H1 (cell line): Measurements from ENCODE around the gene RFPL3. TPM values are rescaled to one million over a fixed set of nuclear protein-coding genes. Genes with fewer than 3 reads are reported as not detected.
A peak's percentile ranks its signal among the peaks of the same experiment; 100 is the strongest.

ENCODE experiments used
- CTCF ChIA-PET: fragments of 300-600 bp; sonication (Branson Sonifier 250); formaldehyde crosslinking; loops from one replicate; lab custom pipeline; 2021; ENCODE audit not compliant: partially characterized antibody; lab: Charles Lee
- POLR2A ChIA-PET: fragments of 300-600 bp; sonication (Branson Sonifier 250); formaldehyde crosslinking; loops from one replicate; lab custom pipeline; 2021; ENCODE audit warnings: inconsistent platforms; ENCODE audit not compliant: partially characterized antibody; lab: Charles Lee
- DNase-seq, 2 experiments: peaks; one replicate each; pipeline versions ENCODE4 v3.0.0 to v3.0.0-alpha.2; 2010 to 2022; ENCODE audit warnings: low spot score in 2 of 2, low read depth in 1 of 2, mixed read lengths in 1 of 2
- FAIRE-seq: peaks from 2 replicates; lab custom pipeline; 2011; peaks lifted over from hg19 to GRCh38; lab: Jason Lieb, UNC
- H2AFZ ChIP-seq: 2 replicates; pipeline ENCODE4 v1.8.1; 2012; ENCODE audit warnings: low read length, inconsistent platforms
- H2AK5ac ChIP-seq: 2 replicates; pipeline ENCODE4 v1.6.1; 2013; ENCODE audit warnings: low read depth, low read length
- H2BK120ac ChIP-seq: replicated peaks from 2 replicates; pipeline ENCODE3; 2013; ENCODE audit warnings: low read depth, low read length, inconsistent platforms
- H2BK12ac ChIP-seq: 2 replicates; pipeline ENCODE4 v1.6.1; 2013; ENCODE audit warnings: low read depth, low read length
- H2BK15ac ChIP-seq: 2 replicates; pipeline ENCODE4 v1.6.1; 2013; ENCODE audit warnings: low read length
- H2BK20ac ChIP-seq: 2 replicates; pipeline ENCODE4 v1.6.1; 2013; ENCODE audit warnings: low read length
- H2BK5ac ChIP-seq: 2 replicates; pipeline ENCODE4 v1.6.1; 2013; ENCODE audit warnings: low read depth, low read length
- H3K14ac ChIP-seq: 2 replicates; pipeline ENCODE4 v1.6.1; 2013; ENCODE audit warnings: inconsistent platforms; ENCODE audit not compliant: insufficient read length
- H3K18ac ChIP-seq: 2 replicates; pipeline ENCODE4 v1.6.1; 2013; ENCODE audit warnings: low read length; ENCODE audit errors: extremely low read depth
- H3K23ac ChIP-seq: 2 replicates; pipeline ENCODE4 v1.6.1; 2013; ENCODE audit warnings: inconsistent platforms; ENCODE audit not compliant: insufficient read length
- H3K23me2 ChIP-seq: 2 replicates; pipeline ENCODE4 v1.6.1; 2013; ENCODE audit warnings: low read depth, low read length
- H3K27ac ChIP-seq: 2 replicates; pipeline ENCODE4 v1.6.1; 2011; ENCODE audit warnings: low read depth, low read length, inconsistent platforms
- H3K27me3 ChIP-seq, 4 experiments: replicated peaks in 1 of 4; 1 replicate in 1 of 4; 2 replicates in 3 of 4; pipeline versions ENCODE4 v1.6.1 to v1.8.1; 2011 to 2013; ENCODE audit warnings: low read length in 3 of 4, mild to moderate bottlenecking in 3 of 4, inconsistent platforms in 2 of 4, mixed read lengths in 2 of 4, moderate library complexity in 1 of 4; ENCODE audit not compliant: control insufficient read depth in 3 of 4, insufficient read depth in 3 of 4; ENCODE audit errors: extremely low read depth in 1 of 4
- H3K36me3 ChIP-seq, 4 experiments: 2 replicates each; pipeline versions ENCODE4 v1.6.1 to v1.8.1; 2011 to 2013; ENCODE audit warnings: mild to moderate bottlenecking in 4 of 4, low read length in 3 of 4, moderate library complexity in 2 of 4, control low read depth in 1 of 4, inconsistent platforms in 1 of 4; ENCODE audit not compliant: insufficient read depth in 4 of 4, control insufficient read depth in 2 of 4
- H3K4ac ChIP-seq: replicated peaks from 2 replicates; pipeline ENCODE3; 2013; ENCODE audit warnings: low read length, low read depth, mixed read lengths, inconsistent platforms; ENCODE audit not compliant: insufficient read length
- H3K4me1 ChIP-seq, 4 experiments: replicated peaks in 1 of 4; 1 replicate in 1 of 4; 2 replicates in 3 of 4; pipeline versions ENCODE4 v1.6.1 to v1.8.1; 2011 to 2013; ENCODE audit warnings: low read length in 3 of 4, inconsistent platforms in 2 of 4, mixed read lengths in 1 of 4; ENCODE audit not compliant: insufficient read depth in 4 of 4, control insufficient read depth in 3 of 4
- H3K4me2 ChIP-seq, 2 experiments: 2 replicates each; pipeline versions ENCODE4 v1.6.1 to v1.8.1; 2011 to 2013; ENCODE audit warnings: low read depth in 2 of 2, low read length in 2 of 2, control low read depth in 1 of 2, inconsistent platforms in 1 of 2, mild to moderate bottlenecking in 1 of 2; ENCODE audit not compliant: insufficient read depth in 1 of 2
- H3K4me3 ChIP-seq, 4 experiments: fragments of 200-600, 300-600 bp in 1 of 4; sonication (generic), shearing (Covaris generic), sonication (Bioruptor Twin) in 1 of 4; 2 replicates each; pipeline versions ENCODE4 v1.5.1 to v1.8.1; 2011 to 2016; ENCODE audit warnings: low read length in 4 of 4, low read depth in 3 of 4, control low read depth in 2 of 4, inconsistent platforms in 2 of 4, mild to moderate bottlenecking in 2 of 4, mixed read lengths in 1 of 4, moderate library complexity in 1 of 4; ENCODE audit not compliant: insufficient read depth in 2 of 4; ENCODE audit errors: extremely low read depth in 1 of 4
- H3K56ac ChIP-seq: replicated peaks from 2 replicates; pipeline ENCODE3; 2013; ENCODE audit warnings: low read depth, mild to moderate bottlenecking, mixed read lengths, low read length, inconsistent platforms; ENCODE audit not compliant: insufficient read length
- H3K79me1 ChIP-seq: 2 replicates; pipeline ENCODE4 v1.6.1; 2013; ENCODE audit warnings: low read depth, low read length, control low read depth
- H3K79me2 ChIP-seq, 2 experiments: 2 replicates each; pipeline versions ENCODE4 v1.6.1 to v1.8.1; 2012 to 2013; ENCODE audit warnings: low read length in 2 of 2, mild to moderate bottlenecking in 2 of 2, inconsistent platforms in 1 of 2; ENCODE audit not compliant: insufficient read depth in 2 of 2, control insufficient read depth in 1 of 2
- H3K9ac ChIP-seq, 4 experiments: replicated peaks in 1 of 4; 1 replicate in 1 of 4; 2 replicates in 3 of 4; pipeline versions ENCODE4 v1.6.1 to v1.8.1; 2011 to 2013; ENCODE audit warnings: low read depth in 3 of 4, low read length in 3 of 4, control low read depth in 2 of 4, mild to moderate bottlenecking in 2 of 4, moderate library complexity in 2 of 4, inconsistent platforms in 1 of 4; ENCODE audit errors: extremely low read depth in 1 of 4
- H3K9me3 ChIP-seq, 2 experiments: 2 replicates each; pipeline versions ENCODE4 v1.6.1 to v1.8.1; 2012 to 2013; ENCODE audit warnings: mild to moderate bottlenecking in 2 of 2, moderate library complexity in 2 of 2, control low read depth in 1 of 2, inconsistent platforms in 1 of 2, low read depth in 1 of 2, low read length in 1 of 2, mixed read lengths in 1 of 2; ENCODE audit not compliant: insufficient read depth in 2 of 2
- H4K20me1 ChIP-seq, 2 experiments: replicated peaks in 1 of 2; 2 replicates each; pipeline versions ENCODE3 to v1.8.1; 2011 to 2013; ENCODE audit warnings: inconsistent platforms in 2 of 2, low read length in 2 of 2, mild to moderate bottlenecking in 1 of 2; ENCODE audit not compliant: insufficient read depth in 2 of 2, control insufficient read depth in 1 of 2
- H4K5ac ChIP-seq: 2 replicates; pipeline ENCODE4 v1.6.1; 2013; ENCODE audit warnings: low read length, low read depth, mixed read lengths, inconsistent platforms; ENCODE audit not compliant: insufficient read length
- H4K8ac ChIP-seq: 2 replicates; pipeline ENCODE4 v1.8.0; 2013; ENCODE audit warnings: mild to moderate bottlenecking, moderate library complexity, low read length, inconsistent platforms; ENCODE audit not compliant: insufficient read depth; ENCODE audit errors: extremely low read depth
- H4K91ac ChIP-seq: replicated peaks from 2 replicates; pipeline ENCODE3; 2013; ENCODE audit warnings: low read length, mixed read lengths, inconsistent platforms; ENCODE audit not compliant: insufficient read length
- CEBPB ChIP-seq: IDR thresholded peaks from 2 replicates; pipeline ENCODE4 v1.6.1; 2012; ENCODE audit warnings: low read depth, low read length
- CHD2 ChIP-seq: IDR thresholded peaks from 2 replicates; pipeline ENCODE4 v1.6.1; 2012; ENCODE audit warnings: low read length, improper control_type of control experiment
- E2F6 ChIP-seq: IDR thresholded peaks from 2 replicates; pipeline ENCODE4 v1.6.1; 2012; ENCODE audit warnings: inconsistent platforms
- EZH2 ChIP-seq: fragments of 200-600 bp; sonication (generic); IDR thresholded peaks from 2 replicates; pipeline ENCODE4 v1.7.1; 2012; ENCODE audit warnings: low read depth, mild to moderate bottlenecking, moderate library complexity, low read length, inconsistent platforms; ENCODE audit not compliant: severe bottlenecking
- KDM1A ChIP-seq: fragments of 200-600, 300-600 bp; sonication (generic); IDR thresholded peaks from 2 replicates; pipeline ENCODE4 v1.7.1; 2016; ENCODE audit warnings: mild to moderate bottlenecking, low read length, borderline replicate concordance
- KDM5A ChIP-seq: fragments of 200-600 bp; IDR thresholded peaks from 2 replicates; pipeline ENCODE4 v1.7.1; 2012; ENCODE audit warnings: mild to moderate bottlenecking, low read length, inconsistent platforms, mixed read lengths
- PHF8 ChIP-seq: fragments of 200-600 bp; sonication (generic); conservative IDR thresholded peaks from 2 replicates; pipeline ENCODE4 v1.7.1; 2012; ENCODE audit warnings: low read depth, mild to moderate bottlenecking, inconsistent platforms, low read length, moderate library complexity
- POLR2AphosphoS5 ChIP-seq: IDR thresholded peaks from 2 replicates; pipeline ENCODE4 v1.6.1; 2011; ENCODE audit warnings: low read depth, low read length
- POU5F1 ChIP-seq: IDR thresholded peaks from 2 replicates; pipeline ENCODE4 v1.6.1; 2011; ENCODE audit warnings: low read depth, mild to moderate bottlenecking, low read length, moderate library complexity
- SIX5 ChIP-seq: IDR thresholded peaks from 2 replicates; pipeline ENCODE4 v1.6.1; 2011; ENCODE audit warnings: mild to moderate bottlenecking, low read depth, low read length
- SP1 ChIP-seq: IDR thresholded peaks from 2 replicates; pipeline ENCODE4 v1.6.1; 2011; ENCODE audit warnings: low read depth, low read length
- SP4 ChIP-seq: IDR thresholded peaks from 2 replicates; pipeline ENCODE4 v1.6.1; 2012; ENCODE audit warnings: low read length, inconsistent platforms
- SUZ12 ChIP-seq: fragments of 200-600 bp; sonication (generic); IDR thresholded peaks from 2 replicates; pipeline ENCODE4 v1.6.1; 2012; ENCODE audit warnings: mild to moderate bottlenecking, inconsistent platforms, low read length, moderate library complexity, mixed read lengths
- WGBS, 2 experiments: shearing (Covaris generic) in 1 of 2; methylation state at CpG; one replicate each; pipeline versions ENCODE4 v1.1.6 to v1.1.7; 2013 to 2015; ENCODE audit warnings: low lambda C conversion rate in 2 of 2, mixed read lengths in 2 of 2, inconsistent platforms in 1 of 2, low coverage in 1 of 2, missing lambda C conversion rate in 1 of 2; ENCODE audit not compliant: insufficient replicate concordance in 2 of 2, insufficient coverage in 1 of 2, insufficient read length in 1 of 2; ENCODE audit errors: extremely low coverage in 1 of 2, missing lambda C conversion rate in 1 of 2; 5-methylcytosine and 5-hydroxymethylcytosine counted together
- polyA plus RNA-seq, 7 experiments: library from polyadenylated mRNA; depleted of rRNA in 3 of 7; stranded (reverse) in 5 of 7; unstranded in 2 of 7; fragments of >200 nt in 5 of 7; fragments of 200-250 nt in 2 of 7; gene quantifications; 1 replicate in 5 of 7; 2 replicates in 1 of 7; 4 replicates in 1 of 7; pipeline versions ENCODE4 v1.2.1 to v1.2.3, GENCODE V29; 2011 to 2013; ENCODE audit warnings: missing spikeins in 2 of 7, mixed read lengths in 2 of 7
- total RNA-seq: library from RNA; stranded (reverse); fragmentation: NEBNext Ultra II Directional; extraction: Animal tissue kit (Norgen Biotek cat#: 25700); gene quantifications from 2 replicates; pipeline ENCODE4 v1.2.1, GENCODE V29; 2021

The RFPL3 gene
- total and polyA plus RNA-seq, 2 of the 8 experiments (the other 6 are each of a cell fraction or from before 2014, with no cell fraction given), result 0.08 to 0.24 TPM

GRCh38 chr22:32325811-32326237, 31.8 kb upstream of the RFPL3 start:
- H3K79me1 ChIP-seq, result no peaks in the 10 kb centered on the region
- FAIRE-seq (peak; percentile 93), DNase-seq (peak in 1 of 2 experiments; percentile 61)
- peak overlapping the region in 1 of 2 experiments; percentile 1; a peak in 1 of 4 replicates for H3K4me2 ChIP-seq
- peak overlapping the region; percentile 97 for H2BK12ac ChIP-seq
- H2BK5ac ChIP-seq, result peak overlapping the region; percentile 94; the same call in 1 of the 2 replicates
- peak overlapping the region; percentile 65; the same call in 1 of the 2 replicates for H3K27ac ChIP-seq
- H3K36me3 ChIP-seq, result no peaks in the 10 kb centered on the region
- H3K23me2 ChIP-seq, result peaks cover 10% of the 10 kb centered on the region; the same call in 1 of the 2 replicates
- peak overlapping the region; percentile 95 for H3K18ac ChIP-seq
- peak overlapping the region; percentile 96 for H4K91ac ChIP-seq
- H2AK5ac ChIP-seq, result peak overlapping the region; percentile 61; the same call in 1 of the 2 replicates
- H3K4me1 ChIP-seq, result peaks cover 0 to 11% (median 9%) of the 10 kb centered on the region in 4 experiments; a peak in 6 of 7 replicates
- H3K9ac ChIP-seq, result no peak overlapping the region
- peak overlapping the region; percentile 88 for H2BK20ac ChIP-seq
- no peak overlapping the region for H4K5ac ChIP-seq
- H3K9me3 ChIP-seq, result peaks cover 5% of the 10 kb centered on the region in 2 experiments; a peak in 3 of 4 replicates
- no peak overlapping the region for H3K14ac ChIP-seq
- H3K4ac ChIP-seq, result peak overlapping the region; percentile 87
- no peaks in the 10 kb centered on the region for H4K20me1 ChIP-seq
- no peaks in the 10 kb centered on the region for H3K79me2 ChIP-seq
- no peak overlapping the region for H3K4me3 ChIP-seq
- H3K23ac ChIP-seq, result no peak overlapping the region
- ChIA-PET CTCF (interaction anchor here (0.7 to 1.9 kb wide), 6 partner anchors 10 to 124 kb away, joined by 3 to 9 read pairs (median 3); no protein-coding TSS in a partner anchor), POLR2A (interaction anchor here (0.7 to 1.3 kb wide), 4 partner anchors 11 to 255 kb away, joined by 3 to 7 read pairs (median 4); no protein-coding TSS in a partner anchor)
- peak overlapping the region; percentile 73; the same call in 1 of the 2 replicates for H4K8ac ChIP-seq
- no peaks in the 10 kb centered on the region; a peak in 2 of 7 replicates for H3K27me3 ChIP-seq
- H2BK120ac ChIP-seq, result no peak overlapping the region
- H3K56ac ChIP-seq, result peak overlapping the region; percentile 10
- H2AFZ ChIP-seq, result no peak overlapping the region
- H2BK15ac ChIP-seq, result 0 out of 2 replicates have a peak overlapping the region, but pooled peaks have one; percentile 19
- WGBS, 2 experiments, result 52% methylated on average over 7 of the region's 7 CpGs; no CpG with 5 or more reads in 1 of the 2 experiments
- no peak for TF ChIP-seq SP4
- no peak for TF ChIP-seq SIX5
- TF ChIP-seq KDM1A, result no peak
- no peak for TF ChIP-seq CEBPB
- no peak for TF ChIP-seq SUZ12
- TF ChIP-seq SP1, result 0 out of 2 replicates have a peak, but pooled peaks have one; percentile 17
- TF ChIP-seq E2F6, result no peak
- no peak for TF ChIP-seq PHF8
- TF ChIP-seq POU5F1, result 0 out of 2 replicates have a peak, but pooled peaks have one; percentile 27
- no peak for TF ChIP-seq CHD2
- TF ChIP-seq POLR2AphosphoS5, result peak; percentile 23; the same call in 1 of the 2 replicates
- TF ChIP-seq EZH2, result no peak
- TF ChIP-seq KDM5A, result no peak
